ENCODE data around the gene SNX14.

Gene SNX14

GRCh38 chr6:85498596-85499258, 94.9 kb downstream of the SNX14 start:
- Mint-ChIP-seq H3K4me1 (ENCODE audit: low read depth) (peaks cover 2% of the 10 kb centered on the region), H3K27me3 (ENCODE audit: low read depth) (no peaks in the 10 kb centered on the region), H3K27ac (no peak overlapping the region), H3K4me3 (no peak overlapping the region), H3K36me3 (ENCODE audit: low read depth) (peaks cover 14% of the 10 kb centered on the region), H3K9me3 (peaks cover 13% of the 10 kb centered on the region)

- Mint-ChIP-seq H3K4me1 (ENCODE audit: low read depth) (peaks cover 2% of the 10 kb centered on the region), H3K4me3 (no peak overlapping the region), H3K9me3 (peaks cover 13% of the 10 kb centered on the region), H3K27ac (no peak overlapping the region), H3K36me3 (ENCODE audit: low read depth) (peaks cover 11% of the 10 kb centered on the region), H3K27me3 (ENCODE audit: low read depth) (no peaks in the 10 kb centered on the region)
Observed at GRCh38 chr6:85496856-85497255, 96.8 kb downstream of the SNX14 start.

GRCh38 chr6:85496009-85496579, 97.6 kb downstream of the SNX14 start:
- Mint-ChIP-seq H3K4me1 (ENCODE audit: low read depth) (peaks cover 2% of the 10 kb centered on the region), H3K9me3 (peaks cover 13% of the 10 kb centered on the region), H3K36me3 (ENCODE audit: low read depth) (peaks cover 11% of the 10 kb centered on the region), H3K27me3 (ENCODE audit: low read depth) (no peaks in the 10 kb centered on the region), H3K27ac (no peak overlapping the region), H3K4me3 (no peak overlapping the region)

- no peaks in the 10 kb centered on the region for H3K27me3 Mint-ChIP-seq (ENCODE audit: low read depth)
Observed at GRCh38 chr6:85494547-85495536, 98.8 kb downstream of the SNX14 start.

GRCh38 chr6:85493389-85493788, 100.3 kb downstream of the SNX14 start:
- Mint-ChIP-seq H3K9me3 (peaks cover 13% of the 10 kb centered on the region), H3K36me3 (ENCODE audit: low read depth) (peaks cover 11% of the 10 kb centered on the region), H3K4me3 (no peak overlapping the region), H3K27ac (no peak overlapping the region), H3K4me1 (ENCODE audit: low read depth) (no peaks in the 10 kb centered on the region), H3K27me3 (ENCODE audit: low read depth) (no peaks in the 10 kb centered on the region)

More at GRCh38 chr6:85494547-85495536, 98.8 kb downstream of the SNX14 start:
- Mint-ChIP-seq H3K4me3 (no peak overlapping the region), H3K9me3 (peaks cover 13% of the 10 kb centered on the region), H3K27ac (no peak overlapping the region), H3K36me3 (ENCODE audit: low read depth) (peaks cover 11% of the 10 kb centered on the region), H3K4me1 (ENCODE audit: low read depth) (peaks cover 2% of the 10 kb centered on the region)

GRCh38 chr6:85490516-85491248, 103.0 kb downstream of the SNX14 start:
- Mint-ChIP-seq H3K27me3 (ENCODE audit: low read depth) (no peaks in the 10 kb centered on the region), H3K9me3 (no peaks in the 10 kb centered on the region), H3K4me3 (no peak overlapping the region), H3K27ac (no peak overlapping the region), H3K4me1 (ENCODE audit: low read depth) (no peaks in the 10 kb centered on the region), H3K36me3 (ENCODE audit: low read depth) (no peaks in the 10 kb centered on the region)

GRCh38 chr6:85484948-85485347, 108.7 kb downstream of the SNX14 start:
- peaks cover 15% of the 10 kb centered on the region for H3K4me1 Mint-ChIP-seq (ENCODE audit: low read depth)
- H3K9me3 Mint-ChIP-seq: no peaks in the 10 kb centered on the region
- H3K4me3 Mint-ChIP-seq: no peak overlapping the region
- no peak overlapping the region for H3K27ac Mint-ChIP-seq
- H3K27me3 Mint-ChIP-seq (ENCODE audit: low read depth): no peaks in the 10 kb centered on the region
- peaks cover 4% of the 10 kb centered on the region for H3K36me3 Mint-ChIP-seq (ENCODE audit: low read depth)

- peaks cover 15% of the 10 kb centered on the region for H3K4me1 Mint-ChIP-seq (ENCODE audit: low read depth)
- H3K27ac Mint-ChIP-seq: no peak overlapping the region
- H3K27me3 Mint-ChIP-seq (ENCODE audit: low read depth): no peaks in the 10 kb centered on the region
Observed at GRCh38 chr6:85483846-85484245, 109.8 kb downstream of the SNX14 start.

GRCh38 chr6:85482905-85483700, 110.6 kb downstream of the SNX14 start:
- Mint-ChIP-seq H3K27ac (peak overlapping the region; percentile 19), H3K4me1 (ENCODE audit: low read depth) (peaks cover 15% of the 10 kb centered on the region)

More at GRCh38 chr6:85483846-85484245, 109.8 kb downstream of the SNX14 start:
- Mint-ChIP-seq H3K9me3 (no peaks in the 10 kb centered on the region), H3K36me3 (ENCODE audit: low read depth) (peaks cover 5% of the 10 kb centered on the region), H3K4me3 (no peak overlapping the region)

GRCh38 chr6:85482206-85482904, 111.3 kb downstream of the SNX14 start:
- Mint-ChIP-seq H3K4me3 (no peak overlapping the region), H3K9me3 (no peaks in the 10 kb centered on the region), H3K27me3 (ENCODE audit: low read depth) (no peaks in the 10 kb centered on the region), H3K27ac (no peak overlapping the region), H3K4me1 (ENCODE audit: low read depth) (peaks cover 18% of the 10 kb centered on the region), H3K36me3 (ENCODE audit: low read depth) (peaks cover 5% of the 10 kb centered on the region)

More at GRCh38 chr6:85482905-85483700, 110.6 kb downstream of the SNX14 start:
- no peak overlapping the region for H3K4me3 Mint-ChIP-seq
- H3K27me3 Mint-ChIP-seq (ENCODE audit: low read depth): no peaks in the 10 kb centered on the region
- no peaks in the 10 kb centered on the region for H3K9me3 Mint-ChIP-seq
- H3K36me3 Mint-ChIP-seq (ENCODE audit: low read depth): peaks cover 5% of the 10 kb centered on the region

GRCh38 chr6:85479208-85479607, 114.5 kb downstream of the SNX14 start:
- H3K4me3 Mint-ChIP-seq: no peak overlapping the region
- no peaks in the 10 kb centered on the region for H3K9me3 Mint-ChIP-seq
- H3K27me3 Mint-ChIP-seq (ENCODE audit: low read depth): peaks cover 10% of the 10 kb centered on the region
- H3K4me1 Mint-ChIP-seq (ENCODE audit: low read depth): peaks cover 18% of the 10 kb centered on the region
- no peak overlapping the region for H3K27ac Mint-ChIP-seq
- H3K36me3 Mint-ChIP-seq (ENCODE audit: low read depth): peaks cover 10% of the 10 kb centered on the region

- H3K36me3 Mint-ChIP-seq (ENCODE audit: low read depth): peaks cover 10% of the 10 kb centered on the region
- H3K4me1 Mint-ChIP-seq (ENCODE audit: low read depth): peaks cover 6% of the 10 kb centered on the region
- H3K27me3 Mint-ChIP-seq (ENCODE audit: low read depth): peaks cover 13% of the 10 kb centered on the region
- no peak overlapping the region for H3K27ac Mint-ChIP-seq
- H3K9me3 Mint-ChIP-seq: no peaks in the 10 kb centered on the region
- no peak overlapping the region for H3K4me3 Mint-ChIP-seq
Observed at GRCh38 chr6:85476532-85476931, 117.1 kb downstream of the SNX14 start.

- Mint-ChIP-seq H3K27me3 (ENCODE audit: low read depth) (peaks cover 13% of the 10 kb centered on the region), H3K4me1 (ENCODE audit: low read depth) (peaks cover 4% of the 10 kb centered on the region), H3K4me3 (no peak overlapping the region), H3K27ac (no peak overlapping the region), H3K9me3 (no peaks in the 10 kb centered on the region), H3K36me3 (ENCODE audit: low read depth) (peaks cover 11% of the 10 kb centered on the region)
Observed at GRCh38 chr6:85473748-85474147, 119.9 kb downstream of the SNX14 start.

Measured in T-helper 1 cell treated with Interleukin-12 subunit alpha and Interleukin-12 subunit beta and Interleukin-4 antibody, amounts not matched to agents 30 μg/mL and 1 μg/mL, for 36 hours (primary cell).